HFFc6 (cell line): ENCODE measurements around the gene CTNNA1. TPM values are rescaled to one million over a fixed set of nuclear protein-coding genes. Genes with fewer than 3 reads are reported as not detected.
A peak's percentile ranks its signal among the peaks of the same experiment; 100 is the strongest.

Source experiments
- DNase-seq: peaks from one replicate; pipeline ENCODE4 v3.0.0-alpha.2; 2018
- H3K27ac Mint-ChIP-seq: 2 replicates; pipeline ENCODE4 v1.8.0; 2020; ENCODE audit warnings: mild to moderate bottlenecking, mixed read lengths
- H3K27me3 Mint-ChIP-seq: 2 replicates; pipeline ENCODE4 v1.8.0; 2021; ENCODE audit warnings: mild to moderate bottlenecking, moderate library complexity, mixed read lengths; ENCODE audit not compliant: insufficient read depth
- H3K36me3 Mint-ChIP-seq: 2 replicates; pipeline ENCODE4 v1.8.0; 2021; ENCODE audit warnings: low read depth, mixed read lengths
- H3K4me1 Mint-ChIP-seq: 2 replicates; pipeline ENCODE4 v1.8.0; 2020; ENCODE audit warnings: low read depth, mixed read lengths
- H3K4me3 Mint-ChIP-seq: 2 replicates; pipeline ENCODE4 v1.8.0; 2020; ENCODE audit warnings: mild to moderate bottlenecking, moderate library complexity, mixed read lengths
- H3K9me3 Mint-ChIP-seq: 2 replicates; pipeline ENCODE4 v1.8.0; 2020; ENCODE audit warnings: mild to moderate bottlenecking, mixed read lengths
- total RNA-seq, 6 experiments: library from RNA; stranded (reverse); fragmentation: NEBNext Ultra II Directional; extraction: Animal tissue kit (Norgen Biotek cat#: 25700); gene quantifications; 2 replicates in 1 of 6; 3 replicates in 5 of 6; pipeline ENCODE4 v1.2.3, GENCODE V29; 2021
- TF ChIP-seq, protein P1 (sequence below): fragments of 200-600 bp; sonication (generic); IDR thresholded peaks from 2 replicates; pipeline ENCODE4 v1.5.0; 2021; ENCODE audit warnings: antibody characterized with exemption, mild to moderate bottlenecking

CTNNA1 gene
- total RNA-seq, 6 experiments from 2014 or later, result 282 to 342 (median 292) TPM

DNA sequence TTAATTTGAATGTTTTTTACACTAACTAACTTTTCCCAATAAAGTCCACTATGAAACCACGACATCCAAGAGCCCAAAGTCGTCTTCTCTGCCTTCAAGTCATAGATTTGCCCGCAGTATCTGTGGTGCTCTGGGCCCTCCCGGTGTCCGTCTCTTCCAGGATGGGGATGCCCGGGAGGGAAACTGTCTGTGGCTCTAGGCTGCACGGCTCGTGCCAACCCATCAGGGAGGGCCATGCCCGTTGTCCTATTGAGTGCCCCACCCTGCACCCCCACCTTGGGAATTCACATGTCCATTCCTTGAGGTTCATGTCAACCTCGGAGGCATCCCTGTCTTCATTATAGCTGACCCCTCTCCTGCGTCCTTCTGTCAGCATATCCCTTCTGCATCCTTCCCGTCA lies 181.7 kb downstream of the CTNNA1 start:
- TF ChIP-seq, protein P1, sequence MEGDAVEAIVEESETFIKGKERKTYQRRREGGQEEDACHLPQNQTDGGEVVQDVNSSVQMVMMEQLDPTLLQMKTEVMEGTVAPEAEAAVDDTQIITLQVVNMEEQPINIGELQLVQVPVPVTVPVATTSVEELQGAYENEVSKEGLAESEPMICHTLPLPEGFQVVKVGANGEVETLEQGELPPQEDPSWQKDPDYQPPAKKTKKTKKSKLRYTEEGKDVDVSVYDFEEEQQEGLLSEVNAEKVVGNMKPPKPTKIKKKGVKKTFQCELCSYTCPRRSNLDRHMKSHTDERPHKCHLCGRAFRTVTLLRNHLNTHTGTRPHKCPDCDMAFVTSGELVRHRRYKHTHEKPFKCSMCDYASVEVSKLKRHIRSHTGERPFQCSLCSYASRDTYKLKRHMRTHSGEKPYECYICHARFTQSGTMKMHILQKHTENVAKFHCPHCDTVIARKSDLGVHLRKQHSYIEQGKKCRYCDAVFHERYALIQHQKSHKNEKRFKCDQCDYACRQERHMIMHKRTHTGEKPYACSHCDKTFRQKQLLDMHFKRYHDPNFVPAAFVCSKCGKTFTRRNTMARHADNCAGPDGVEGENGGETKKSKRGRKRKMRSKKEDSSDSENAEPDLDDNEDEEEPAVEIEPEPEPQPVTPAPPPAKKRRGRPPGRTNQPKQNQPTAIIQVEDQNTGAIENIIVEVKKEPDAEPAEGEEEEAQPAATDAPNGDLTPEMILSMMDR, result no peak
- H3K27ac Mint-ChIP-seq, result no peak overlapping the region; the same call in 1 of the 2 replicates
- H3K27me3 Mint-ChIP-seq, result peaks cover 39% of the 10 kb centered on the region
- H3K4me3 Mint-ChIP-seq, result no peak overlapping the region; the same call in 1 of the 2 replicates
- no peaks in the 10 kb centered on the region for H3K4me1 Mint-ChIP-seq
- no peak for DNase-seq
- no peaks in the 10 kb centered on the region for H3K9me3 Mint-ChIP-seq
- H3K36me3 Mint-ChIP-seq, result peaks cover 51% of the 10 kb centered on the region

DNA sequence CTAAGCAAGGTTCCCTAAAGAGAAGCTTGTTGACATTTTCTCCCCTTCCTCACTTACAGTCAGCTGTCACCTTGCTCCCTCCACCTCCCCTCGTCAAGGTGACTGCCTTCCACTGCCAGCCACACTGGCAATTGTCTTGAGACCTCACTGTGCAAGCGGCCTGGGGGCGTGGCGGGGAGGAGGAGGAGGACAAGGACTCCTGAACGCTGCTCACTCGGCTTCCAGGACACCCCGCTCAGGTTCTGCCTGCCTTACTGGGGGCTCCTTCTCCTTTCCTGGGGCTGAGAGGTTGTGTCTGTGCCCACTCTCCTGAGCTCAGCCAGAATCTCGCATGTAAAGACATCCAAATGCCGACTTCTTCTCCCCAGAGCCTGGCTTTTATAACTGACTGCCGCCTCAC lies 182.2 kb downstream of the CTNNA1 start:
- Mint-ChIP-seq H3K9me3 (no peaks in the 10 kb centered on the region), H3K4me1 (no peaks in the 10 kb centered on the region), H3K27me3 (peaks cover 39% of the 10 kb centered on the region), H3K4me3 (no peak overlapping the region; the same call in 1 of the 2 replicates), H3K36me3 (peaks cover 49% of the 10 kb centered on the region), H3K27ac (no peak overlapping the region; the same call in 1 of the 2 replicates)
- no peak for DNase-seq
- TF ChIP-seq, protein P1, result no peak

DNA sequence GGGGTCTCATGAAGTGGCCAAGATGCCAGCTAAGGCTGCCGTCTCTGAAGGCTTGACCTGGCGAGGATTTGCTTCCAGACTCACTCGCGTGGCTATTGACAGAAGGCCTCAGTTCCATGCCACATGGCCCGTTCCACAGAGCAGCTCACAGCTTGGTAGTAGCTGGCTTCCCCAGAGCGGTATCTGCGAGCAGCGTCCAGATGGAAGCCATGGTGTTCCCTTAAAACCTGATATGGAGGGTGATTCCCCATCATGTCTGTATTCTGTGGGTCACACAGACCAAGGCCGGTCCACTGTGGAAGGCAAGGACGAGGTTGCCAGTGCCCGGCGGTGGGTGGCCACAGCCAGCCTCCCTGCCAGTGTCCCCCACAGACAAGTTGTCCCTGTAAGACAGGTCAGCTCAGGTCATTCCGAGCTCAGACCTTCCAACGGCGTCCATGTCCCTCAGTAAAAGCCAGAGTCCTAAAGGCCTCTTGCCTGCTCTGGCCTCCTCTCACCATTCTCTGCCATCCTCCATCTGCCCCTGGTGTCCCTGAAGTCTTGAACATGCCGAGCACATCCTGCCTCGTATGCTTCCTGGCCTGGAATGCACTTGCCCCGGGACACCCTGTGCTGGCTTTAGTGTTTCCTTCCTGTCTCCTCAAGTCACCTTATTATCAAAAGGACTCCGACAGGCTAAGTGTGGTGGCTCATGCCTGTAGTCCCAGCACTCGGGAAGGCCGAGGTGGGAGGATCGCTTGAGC lies 183.2 kb downstream of the CTNNA1 start:
- DNase-seq, result no peak
- H3K4me1 Mint-ChIP-seq, result no peaks in the 10 kb centered on the region
- H3K36me3 Mint-ChIP-seq, result peaks cover 48% of the 10 kb centered on the region
- peaks cover 39% of the 10 kb centered on the region for H3K27me3 Mint-ChIP-seq
- no peak overlapping the region; the same call in 1 of the 2 replicates for H3K4me3 Mint-ChIP-seq
- no peaks in the 10 kb centered on the region for H3K9me3 Mint-ChIP-seq
- TF ChIP-seq, protein P1, result no peak
- H3K27ac Mint-ChIP-seq, result no peak overlapping the region; the same call in 1 of the 2 replicates

DNA sequence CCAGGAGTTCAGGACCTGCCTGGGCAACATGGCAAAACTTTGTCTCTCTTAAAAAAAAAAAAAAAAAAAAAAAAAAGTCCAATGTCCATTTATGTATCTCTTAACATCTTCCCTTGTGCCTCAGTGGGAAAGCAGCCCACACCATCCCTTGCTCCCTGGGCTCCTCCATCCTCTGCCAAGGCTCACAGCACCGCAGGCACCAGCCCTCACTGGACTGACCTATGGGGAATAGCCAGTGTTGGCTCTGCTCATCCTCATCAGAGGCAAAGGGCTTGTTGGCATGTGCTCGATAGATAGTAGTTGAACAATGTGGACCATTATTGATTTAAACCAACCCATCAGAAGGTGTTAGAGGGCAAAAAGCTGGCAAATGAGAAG lies 183.7 kb downstream of the CTNNA1 start:
- TF ChIP-seq, protein P1, result no peak
- Mint-ChIP-seq H3K9me3 (no peaks in the 10 kb centered on the region), H3K4me3 (no peak overlapping the region; the same call in 1 of the 2 replicates), H3K27me3 (peaks cover 39% of the 10 kb centered on the region), H3K27ac (no peak overlapping the region), H3K36me3 (peaks cover 42% of the 10 kb centered on the region), H3K4me1 (no peaks in the 10 kb centered on the region)
- no peak for DNase-seq

DNA sequence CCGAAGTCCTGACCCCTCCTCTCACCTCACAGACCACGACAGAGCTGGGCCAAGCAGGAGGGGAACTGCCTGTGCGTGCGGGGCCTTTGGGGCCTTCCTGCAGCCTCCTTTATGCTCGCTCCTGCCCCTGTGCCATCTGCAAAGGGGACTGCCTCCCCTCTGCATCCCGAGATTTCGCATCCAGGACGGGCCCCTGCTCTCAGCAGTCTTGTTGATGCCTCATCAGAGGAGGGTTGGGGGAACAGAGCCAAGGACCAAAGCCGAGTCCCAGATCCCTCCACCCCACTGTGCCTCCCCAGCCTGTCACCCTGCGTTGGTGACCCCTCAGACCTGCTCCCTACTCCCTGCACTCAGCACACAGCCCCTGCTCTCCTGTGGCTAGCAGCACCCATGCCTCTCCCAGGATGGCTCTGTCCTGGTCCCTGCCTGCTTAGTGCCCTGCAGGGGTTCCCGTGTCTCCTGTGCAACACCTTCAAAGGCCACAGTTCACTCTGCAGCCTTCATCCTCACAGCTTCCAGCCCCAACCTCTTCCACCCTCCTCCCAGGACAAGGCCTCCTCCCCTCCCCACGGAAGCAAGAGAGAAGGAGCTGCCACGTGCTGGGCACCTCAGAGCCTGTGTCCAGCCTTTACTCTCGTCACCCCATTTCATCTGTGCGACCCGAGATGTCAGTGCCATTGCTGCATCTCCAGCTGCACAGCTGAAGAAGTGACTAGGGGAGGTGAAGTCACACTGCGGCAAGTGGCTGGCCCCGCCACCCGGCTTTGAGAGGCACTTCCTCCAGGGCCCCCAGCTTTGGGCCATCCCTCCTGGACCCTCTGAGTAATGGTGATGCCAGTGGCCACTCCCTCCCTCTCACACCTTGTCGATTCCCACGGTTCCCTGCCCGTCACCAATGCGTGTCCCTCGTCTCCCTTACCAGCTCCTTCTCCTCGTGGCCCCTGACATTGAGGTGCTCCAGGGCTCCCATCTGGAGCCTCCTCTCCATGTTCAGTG lies 184.5 kb downstream of the CTNNA1 start:
- no peaks in the 10 kb centered on the region for H3K4me1 Mint-ChIP-seq
- TF ChIP-seq, protein P1, result no peak
- H3K9me3 Mint-ChIP-seq, result no peaks in the 10 kb centered on the region
- H3K36me3 Mint-ChIP-seq, result peaks cover 36% of the 10 kb centered on the region
- H3K27me3 Mint-ChIP-seq, result peaks cover 39% of the 10 kb centered on the region
- H3K4me3 Mint-ChIP-seq, result peak overlapping the region; percentile 24; the same call in 1 of the 2 replicates
- peak overlapping the region; percentile 38; the same call in 1 of the 2 replicates for H3K27ac Mint-ChIP-seq
- no peak for DNase-seq
